Neural progenitor cell (in vitro differentiated cells): ENCODE measurements around the gene SPRR2D.

Experiments
- CTCF ChIP-seq: fragments of 200-600 bp; sonication (generic); IDR thresholded peaks from 2 replicates; pipeline ENCODE4 v1.5.1; 2017; ENCODE audit warnings: antibody characterized with exemption, mild to moderate bottlenecking
- EZH2 ChIP-seq: fragments of 200-600 bp; sonication (generic); IDR thresholded peaks from 2 replicates; pipeline ENCODE4 v1.6.1; 2017; ENCODE audit warnings: antibody characterized with exemption, mild to moderate bottlenecking, moderate library complexity
- EZH2phosphoT487 ChIP-seq: fragments of 200-600 bp; sonication (generic); IDR thresholded peaks from 2 replicates; pipeline ENCODE4 v1.6.1; 2017; ENCODE audit warnings: antibody characterized with exemption

GRCh38 chr1:153023109-153023508 lies 17.8 kb downstream of the SPRR2D start:
- TF ChIP-seq CTCF: no peak
- no peak for TF ChIP-seq EZH2phosphoT487
- no peak for TF ChIP-seq EZH2
